ENCODE data around the gene C1QTNF5. TPM values are rescaled to one million over a fixed set of nuclear protein-coding genes. Genes with fewer than 3 reads are reported as not detected.

Gene C1QTNF5
- polyA plus RNA-seq, 1 donor from 2014 or later, result not detected

- H2AFZ ChIP-seq (ENCODE audit: low read depth, low read length), result no peak overlapping the region
- no peak overlapping the region for H3K27ac ChIP-seq (ENCODE audit: low read length)
- H3K4me2 ChIP-seq (ENCODE audit: low read length), result no peak overlapping the region
- H4K20me1 ChIP-seq (ENCODE audit: insufficient read depth), result no peaks in the 10 kb centered on the region
- no peaks in the 10 kb centered on the region for H3K79me2 ChIP-seq (replicated peaks; ENCODE audit: insufficient read depth, low read length)
- TF ChIP-seq RAD21 (conservative IDR thresholded peaks at IDR 0.05), result no peak
- TF ChIP-seq REST (IDR thresholded peaks at IDR 0.05; ENCODE audit: borderline replicate concordance), result no peak
- no peak for TF ChIP-seq MXI1 (conservative IDR thresholded peaks at IDR 0.05; ENCODE audit: poor library complexity, severe bottlenecking)
- no peak for TF ChIP-seq SMC3 (conservative IDR thresholded peaks at IDR 0.05; ENCODE audit: poor library complexity)
- no peak for TF ChIP-seq POLR2AphosphoS5 (IDR thresholded peaks at IDR 0.05)
- TF ChIP-seq, protein P1, sequence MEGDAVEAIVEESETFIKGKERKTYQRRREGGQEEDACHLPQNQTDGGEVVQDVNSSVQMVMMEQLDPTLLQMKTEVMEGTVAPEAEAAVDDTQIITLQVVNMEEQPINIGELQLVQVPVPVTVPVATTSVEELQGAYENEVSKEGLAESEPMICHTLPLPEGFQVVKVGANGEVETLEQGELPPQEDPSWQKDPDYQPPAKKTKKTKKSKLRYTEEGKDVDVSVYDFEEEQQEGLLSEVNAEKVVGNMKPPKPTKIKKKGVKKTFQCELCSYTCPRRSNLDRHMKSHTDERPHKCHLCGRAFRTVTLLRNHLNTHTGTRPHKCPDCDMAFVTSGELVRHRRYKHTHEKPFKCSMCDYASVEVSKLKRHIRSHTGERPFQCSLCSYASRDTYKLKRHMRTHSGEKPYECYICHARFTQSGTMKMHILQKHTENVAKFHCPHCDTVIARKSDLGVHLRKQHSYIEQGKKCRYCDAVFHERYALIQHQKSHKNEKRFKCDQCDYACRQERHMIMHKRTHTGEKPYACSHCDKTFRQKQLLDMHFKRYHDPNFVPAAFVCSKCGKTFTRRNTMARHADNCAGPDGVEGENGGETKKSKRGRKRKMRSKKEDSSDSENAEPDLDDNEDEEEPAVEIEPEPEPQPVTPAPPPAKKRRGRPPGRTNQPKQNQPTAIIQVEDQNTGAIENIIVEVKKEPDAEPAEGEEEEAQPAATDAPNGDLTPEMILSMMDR (IDR thresholded peaks at IDR 0.05; ENCODE audit: poor library complexity, severe bottlenecking), result no peak
- TF ChIP-seq TAF1 (IDR thresholded peaks at IDR 0.05; ENCODE audit: low read depth), result no peak
- no peak for TF ChIP-seq EZH2 (IDR thresholded peaks at IDR 0.05; ENCODE audit: borderline replicate concordance, insufficient read depth, low read length, poor library complexity, severe bottlenecking)
- no peaks in the 10 kb centered on the region for H3K36me3 ChIP-seq (ENCODE audit: insufficient read depth, low read length)
- no peaks in the 10 kb centered on the region for H3K9me2 ChIP-seq (ENCODE audit: insufficient read depth, low read length)
- H3F3A ChIP-seq (ENCODE audit: insufficient read depth, low read length, poor library complexity, severe bottlenecking), result no peaks in the 10 kb centered on the region
- H3K9ac ChIP-seq (ENCODE audit: low read length), result no peak overlapping the region
- H3K4me3 ChIP-seq (ENCODE audit: low read length), result no peak overlapping the region
- H3K9me3 ChIP-seq (ENCODE audit: low read length), result no peaks in the 10 kb centered on the region
- H3K27me3 ChIP-seq (ENCODE audit: insufficient read depth, low read depth, low read length), result peaks cover 27% of the 10 kb centered on the region
These were observed 3.8 kb upstream of the C1QTNF5 start for GRCh38 chr11:119344291-119345010.

- H3F3A ChIP-seq (ENCODE audit: insufficient read depth, low read length, poor library complexity, severe bottlenecking), result no peaks in the 10 kb centered on the region
- no peaks in the 10 kb centered on the region for H3K79me2 ChIP-seq (replicated peaks; ENCODE audit: insufficient read depth, low read length)
- peaks cover 34% of the 10 kb centered on the region for H3K27me3 ChIP-seq (ENCODE audit: insufficient read depth, low read depth, low read length)
- H3K27ac ChIP-seq (ENCODE audit: low read length), result no peak overlapping the region
- no peaks in the 10 kb centered on the region for H4K20me1 ChIP-seq (ENCODE audit: insufficient read depth)
- H3K9me2 ChIP-seq (ENCODE audit: insufficient read depth, low read length), result no peaks in the 10 kb centered on the region
- H3K36me3 ChIP-seq (ENCODE audit: insufficient read depth, low read length), result no peaks in the 10 kb centered on the region
- TF ChIP-seq REST (IDR thresholded peaks at IDR 0.05; ENCODE audit: borderline replicate concordance) (no peak), SMC3 (conservative IDR thresholded peaks at IDR 0.05; ENCODE audit: poor library complexity) (no peak)
- no peaks in the 10 kb centered on the region for H3K9me3 ChIP-seq (ENCODE audit: low read length)
- no peak overlapping the region for H2AFZ ChIP-seq (ENCODE audit: low read depth, low read length)
- no peak overlapping the region for H3K9ac ChIP-seq (ENCODE audit: low read length)
- H3K4me2 ChIP-seq (ENCODE audit: low read length), result no peak overlapping the region
- H3K4me3 ChIP-seq (ENCODE audit: low read length), result no peak overlapping the region
These were observed 3.0 kb upstream of the C1QTNF5 start for GRCh38 chr11:119343726-119344125.
